ENCODE data around the gene FAM222A.

The FAM222A gene

GRCh38 chr12:109804820-109805761 is 91.5 kb downstream of the FAM222A start:
- TF ChIP-seq, protein P1, sequence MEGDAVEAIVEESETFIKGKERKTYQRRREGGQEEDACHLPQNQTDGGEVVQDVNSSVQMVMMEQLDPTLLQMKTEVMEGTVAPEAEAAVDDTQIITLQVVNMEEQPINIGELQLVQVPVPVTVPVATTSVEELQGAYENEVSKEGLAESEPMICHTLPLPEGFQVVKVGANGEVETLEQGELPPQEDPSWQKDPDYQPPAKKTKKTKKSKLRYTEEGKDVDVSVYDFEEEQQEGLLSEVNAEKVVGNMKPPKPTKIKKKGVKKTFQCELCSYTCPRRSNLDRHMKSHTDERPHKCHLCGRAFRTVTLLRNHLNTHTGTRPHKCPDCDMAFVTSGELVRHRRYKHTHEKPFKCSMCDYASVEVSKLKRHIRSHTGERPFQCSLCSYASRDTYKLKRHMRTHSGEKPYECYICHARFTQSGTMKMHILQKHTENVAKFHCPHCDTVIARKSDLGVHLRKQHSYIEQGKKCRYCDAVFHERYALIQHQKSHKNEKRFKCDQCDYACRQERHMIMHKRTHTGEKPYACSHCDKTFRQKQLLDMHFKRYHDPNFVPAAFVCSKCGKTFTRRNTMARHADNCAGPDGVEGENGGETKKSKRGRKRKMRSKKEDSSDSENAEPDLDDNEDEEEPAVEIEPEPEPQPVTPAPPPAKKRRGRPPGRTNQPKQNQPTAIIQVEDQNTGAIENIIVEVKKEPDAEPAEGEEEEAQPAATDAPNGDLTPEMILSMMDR (IDR thresholded peaks at IDR 0.05; ENCODE audit: extremely low read depth, missing control alignments): peak; percentile 75
- DNase-seq (ENCODE audit: low spot score): peak; percentile 88

GRCh38 chr12:109807954-109808643 is 94.5 kb downstream of the FAM222A start:
- TF ChIP-seq, protein P1 (IDR thresholded peaks at IDR 0.05; ENCODE audit: extremely low read depth, missing control alignments): no peak
- DNase-seq (ENCODE audit: low spot score): no peak

DNA sequence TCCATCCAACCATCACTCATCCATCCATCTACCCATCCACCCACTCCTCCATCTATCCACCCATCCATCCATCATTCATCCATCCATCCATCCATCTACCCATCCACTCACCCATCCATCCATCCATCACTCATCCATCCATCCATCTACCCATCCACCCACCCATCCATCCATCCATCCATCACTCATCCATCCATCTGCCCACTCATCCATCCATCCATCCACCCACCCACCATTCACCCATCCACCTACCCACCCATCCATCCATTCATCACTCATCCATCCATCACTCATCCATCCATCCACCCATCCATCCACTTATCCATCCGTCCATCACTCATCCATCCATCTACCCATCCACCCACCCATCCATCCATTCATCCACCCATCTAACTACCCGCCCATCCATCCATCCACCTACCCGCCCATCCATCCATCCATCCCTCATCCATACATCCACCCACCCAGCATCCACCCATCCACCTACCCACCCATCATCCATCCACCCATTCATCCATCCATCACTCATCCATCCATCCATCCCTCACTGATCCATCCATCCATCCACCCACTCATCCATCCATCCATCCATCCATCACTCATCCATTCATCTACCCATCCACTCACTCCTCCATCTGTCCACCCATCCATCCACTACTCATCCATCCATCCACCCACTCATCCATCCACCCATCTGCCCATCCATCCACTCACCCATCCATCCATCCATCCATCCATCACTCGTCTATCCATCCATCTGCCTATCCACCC is 95.4 kb downstream of the FAM222A start:
- DNase-seq (ENCODE audit: low spot score): no peak
- TF ChIP-seq, protein P1 (IDR thresholded peaks at IDR 0.05; ENCODE audit: extremely low read depth, missing control alignments): no peak

- TF ChIP-seq, protein P1 (IDR thresholded peaks at IDR 0.05; ENCODE audit: extremely low read depth, missing control alignments): no peak
- no peak for DNase-seq (ENCODE audit: low spot score)
Measured at GRCh38 chr12:109810954-109811623, 97.5 kb downstream of the FAM222A start.

GRCh38 chr12:109811624-109811995 is 98.0 kb downstream of the FAM222A start:
- DNase-seq (ENCODE audit: low spot score): no peak
- TF ChIP-seq, protein P1 (IDR thresholded peaks at IDR 0.05; ENCODE audit: extremely low read depth, missing control alignments): no peak

- TF ChIP-seq, protein P1 (IDR thresholded peaks at IDR 0.05; ENCODE audit: extremely low read depth, missing control alignments): no peak
- DNase-seq (ENCODE audit: low spot score): no peak
Measured at GRCh38 chr12:109813810-109814416, 100.3 kb downstream of the FAM222A start.

Data from GM20000 (cell line).